Measurements from ENCODE around the gene INF2.

DNA sequence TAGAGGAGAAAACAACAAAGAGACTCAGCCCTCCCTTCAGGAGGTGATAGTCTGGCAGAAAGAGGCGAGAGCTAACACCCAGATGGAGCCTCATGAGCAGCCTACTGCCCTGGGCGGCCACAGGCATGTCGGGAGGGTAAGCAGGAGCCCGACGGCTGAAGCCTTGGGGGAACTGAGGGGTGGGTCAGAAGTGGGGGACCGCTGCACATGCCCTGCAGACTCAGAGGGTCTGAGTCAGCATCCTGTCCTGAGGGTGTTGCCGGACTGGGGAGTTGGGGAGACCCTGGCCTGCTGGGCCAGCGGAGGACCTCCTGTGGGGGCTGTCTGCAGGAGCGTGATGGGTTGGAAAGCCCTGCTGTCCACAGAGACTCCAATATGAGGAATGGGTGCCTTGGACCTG, 15.9 kb upstream of the INF2 start:
- TF ChIP-seq, protein P1, sequence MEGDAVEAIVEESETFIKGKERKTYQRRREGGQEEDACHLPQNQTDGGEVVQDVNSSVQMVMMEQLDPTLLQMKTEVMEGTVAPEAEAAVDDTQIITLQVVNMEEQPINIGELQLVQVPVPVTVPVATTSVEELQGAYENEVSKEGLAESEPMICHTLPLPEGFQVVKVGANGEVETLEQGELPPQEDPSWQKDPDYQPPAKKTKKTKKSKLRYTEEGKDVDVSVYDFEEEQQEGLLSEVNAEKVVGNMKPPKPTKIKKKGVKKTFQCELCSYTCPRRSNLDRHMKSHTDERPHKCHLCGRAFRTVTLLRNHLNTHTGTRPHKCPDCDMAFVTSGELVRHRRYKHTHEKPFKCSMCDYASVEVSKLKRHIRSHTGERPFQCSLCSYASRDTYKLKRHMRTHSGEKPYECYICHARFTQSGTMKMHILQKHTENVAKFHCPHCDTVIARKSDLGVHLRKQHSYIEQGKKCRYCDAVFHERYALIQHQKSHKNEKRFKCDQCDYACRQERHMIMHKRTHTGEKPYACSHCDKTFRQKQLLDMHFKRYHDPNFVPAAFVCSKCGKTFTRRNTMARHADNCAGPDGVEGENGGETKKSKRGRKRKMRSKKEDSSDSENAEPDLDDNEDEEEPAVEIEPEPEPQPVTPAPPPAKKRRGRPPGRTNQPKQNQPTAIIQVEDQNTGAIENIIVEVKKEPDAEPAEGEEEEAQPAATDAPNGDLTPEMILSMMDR (IDR thresholded peaks at IDR 0.05): no peak
- TF ChIP-seq ZFX (IDR thresholded peaks at IDR 0.05; ENCODE audit: borderline replicate concordance): no peak
